ENCODE results near the gene FAAP24. TPM values are rescaled to one million over a fixed set of nuclear protein-coding genes. Genes with fewer than 3 reads are reported as not detected.
"Not testable (repeated sequence)": the region's sequence is repeated elsewhere in the genome, so short reads cannot be mapped to it uniquely, and the experiment has no call there.

FAAP24 gene
- total and polyA plus RNA-seq, 2 experiments from 2014 or later, result 1.6 to 2.9 TPM

DNA sequence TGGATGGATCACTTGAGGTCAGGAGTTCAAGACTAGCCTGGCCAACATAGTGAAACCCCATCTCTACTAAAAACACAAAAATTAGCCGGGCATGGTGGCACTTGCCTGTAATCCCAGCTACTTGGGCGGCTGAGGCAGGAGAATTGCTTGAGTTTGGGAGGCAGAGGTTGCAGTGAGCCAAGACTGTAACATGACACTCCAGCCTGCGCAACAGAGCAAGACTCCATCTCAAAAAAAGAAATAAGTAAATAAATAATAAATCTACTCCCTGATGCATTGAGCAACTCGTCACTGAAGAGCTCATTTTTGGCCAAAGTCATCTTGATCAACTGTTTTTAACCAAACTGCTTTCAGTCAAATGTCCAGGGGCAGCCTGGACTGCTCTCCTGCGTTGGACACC, 30.8 kb upstream of the FAAP24 start:
- not testable (repeated sequence) for H3F3A ChIP-seq (replicated peaks; ENCODE audit: low read depth); H3K4me2 ChIP-seq; H3K27ac ChIP-seq (ENCODE audit: low read depth); ATAC-seq; H3K4me3 Mint-ChIP-seq; H3K9me2 ChIP-seq (ENCODE audit: insufficient read depth); H3K9me3 Mint-ChIP-seq; H3K27me3 ChIP-seq (ENCODE audit: insufficient read depth); DNase-seq (ENCODE audit: low spot score); H3K27ac Mint-ChIP-seq; H3K4me1 Mint-ChIP-seq; H3K36me3 ChIP-seq (ENCODE audit: insufficient read depth); H3K79me2 ChIP-seq (replicated peaks; ENCODE audit: insufficient read depth); H3K4me1 ChIP-seq (ENCODE audit: insufficient read depth); H4K20me1 ChIP-seq (replicated peaks; ENCODE audit: insufficient read depth); H3K4me3 ChIP-seq; H2AFZ ChIP-seq; H3K27me3 Mint-ChIP-seq (ENCODE audit: insufficient read depth, low read depth, poor library complexity)
- H3K36me3 Mint-ChIP-seq (ENCODE audit: low read depth), result peaks cover 27% of the 10 kb centered on the region

GRCh38 chr19:32945260-32945659, 26.8 kb upstream of the FAAP24 start:
- Mint-ChIP-seq H3K36me3 (ENCODE audit: low read depth) (peaks cover 28% of the 10 kb centered on the region), H3K27ac (no peak overlapping the region), H3K4me1 (no peaks in the 10 kb centered on the region), H3K27me3 (ENCODE audit: insufficient read depth, low read depth, poor library complexity) (peaks cover 2% of the 10 kb centered on the region), H3K9me3 (no peaks in the 10 kb centered on the region), H3K4me3 (no peak overlapping the region)
- Histone ChIP-seq H3K4me2 (no peak overlapping the region), H4K20me1 (replicated peaks; ENCODE audit: insufficient read depth) (no peaks in the 10 kb centered on the region; the same call in 1 of the 2 replicates), H3K36me3 (ENCODE audit: insufficient read depth) (peaks cover 5% of the 10 kb centered on the region), H3K79me2 (replicated peaks; ENCODE audit: insufficient read depth) (no peaks in the 10 kb centered on the region), H2AFZ (no peak overlapping the region), H3K4me3 (no peak overlapping the region), H3F3A (replicated peaks; ENCODE audit: low read depth) (no peaks in the 10 kb centered on the region), H3K27me3 (ENCODE audit: insufficient read depth) (no peaks in the 10 kb centered on the region), H3K9me2 (ENCODE audit: insufficient read depth) (no peaks in the 10 kb centered on the region), H3K4me1 (ENCODE audit: insufficient read depth) (no peaks in the 10 kb centered on the region), H3K27ac (ENCODE audit: low read depth) (no peak overlapping the region)
- DNase-seq (ENCODE audit: low spot score) (peak; percentile 14), ATAC-seq (peak; percentile 52)
- no peak for TF ChIP-seq ZNF331 (CRISPR knock-in tag; IDR thresholded peaks at IDR 0.05; ENCODE audit: low read depth)
- 0 out of 4 replicates have a peak, but pooled peaks of 1 of the 2 experiments have one; percentile 12 for TF ChIP-seq CTCF (conservative IDR thresholded peaks at IDR 0.05; ENCODE audit: low read depth in 2 of 2)
- TF ChIP-seq, protein P1, sequence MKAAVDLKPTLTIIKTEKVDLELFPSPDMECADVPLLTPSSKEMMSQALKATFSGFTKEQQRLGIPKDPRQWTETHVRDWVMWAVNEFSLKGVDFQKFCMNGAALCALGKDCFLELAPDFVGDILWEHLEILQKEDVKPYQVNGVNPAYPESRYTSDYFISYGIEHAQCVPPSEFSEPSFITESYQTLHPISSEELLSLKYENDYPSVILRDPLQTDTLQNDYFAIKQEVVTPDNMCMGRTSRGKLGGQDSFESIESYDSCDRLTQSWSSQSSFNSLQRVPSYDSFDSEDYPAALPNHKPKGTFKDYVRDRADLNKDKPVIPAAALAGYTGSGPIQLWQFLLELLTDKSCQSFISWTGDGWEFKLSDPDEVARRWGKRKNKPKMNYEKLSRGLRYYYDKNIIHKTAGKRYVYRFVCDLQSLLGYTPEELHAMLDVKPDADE (IDR thresholded peaks at IDR 0.05), result no peak

DNA sequence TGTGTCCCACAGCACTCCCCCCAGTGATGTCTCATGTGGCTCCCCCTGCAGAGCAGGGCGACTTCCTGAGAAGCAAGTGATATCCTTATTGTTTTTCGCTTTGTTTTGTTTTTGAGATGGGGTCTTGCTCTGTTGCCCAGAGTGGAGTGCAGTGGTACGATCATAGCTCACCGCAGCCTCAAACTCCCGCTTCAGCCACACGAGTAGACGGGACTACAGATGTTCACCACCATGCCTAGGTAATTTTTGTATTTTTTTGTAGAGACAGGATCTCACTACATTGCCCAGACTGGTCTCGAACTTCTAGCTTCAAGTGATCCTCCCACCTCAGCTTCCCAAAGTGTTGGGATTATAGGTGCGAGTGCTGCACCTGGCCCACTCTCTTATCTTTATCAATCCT, 5.3 kb upstream of the FAAP24 start:
- H3K27ac Mint-ChIP-seq, result peak overlapping the region; percentile 56; the same call in 1 of the 2 replicates
- Histone ChIP-seq H4K20me1 (replicated peaks; ENCODE audit: insufficient read depth) (0 out of 2 replicates have a peak, but pooled peaks cover 4% of the 10 kb centered on the region), H3K4me3 (no peak overlapping the region), H2AFZ (no peak overlapping the region), H3K27me3 (ENCODE audit: insufficient read depth) (no peaks in the 10 kb centered on the region), H3K27ac (ENCODE audit: low read depth) (no peak overlapping the region), H3K4me2 (no peak overlapping the region), H3K36me3 (ENCODE audit: insufficient read depth) (no peaks in the 10 kb centered on the region), H3K4me1 (ENCODE audit: insufficient read depth) (no peaks in the 10 kb centered on the region), H3F3A (replicated peaks; ENCODE audit: low read depth) (no peaks in the 10 kb centered on the region), H3K9me2 (ENCODE audit: insufficient read depth) (no peaks in the 10 kb centered on the region), H3K79me2 (replicated peaks; ENCODE audit: insufficient read depth) (peaks cover 15% of the 10 kb centered on the region)
- ATAC-seq (no peak), DNase-seq (ENCODE audit: low spot score) (no peak)
- H3K4me3 Mint-ChIP-seq, result no peak overlapping the region
- H3K36me3 Mint-ChIP-seq (ENCODE audit: low read depth), result peaks cover 22% of the 10 kb centered on the region
- H3K4me1 Mint-ChIP-seq, result no peaks in the 10 kb centered on the region
- H3K27me3 Mint-ChIP-seq (ENCODE audit: insufficient read depth, low read depth, poor library complexity), result peaks cover 9% of the 10 kb centered on the region
- H3K9me3 Mint-ChIP-seq, result no peaks in the 10 kb centered on the region
- TF ChIP-seq EZH2phosphoT487 (IDR thresholded peaks at IDR 0.05; ENCODE audit: unreplicated experiment), result no peak
- no peak for TF ChIP-seq ZNF331 (CRISPR knock-in tag; IDR thresholded peaks at IDR 0.05; ENCODE audit: low read depth)
- no peak for TF ChIP-seq EZH2 (IDR thresholded peaks at IDR 0.05; ENCODE audit: low read depth, unreplicated experiment)
- no peak for TF ChIP-seq CREB1 (CRISPR knock-in tag; IDR thresholded peaks at IDR 0.05; ENCODE audit: low read depth)
- TF ChIP-seq, protein P1 (IDR thresholded peaks at IDR 0.05), result no peak
- no peak for TF ChIP-seq JUNB (IDR thresholded peaks at IDR 0.05; ENCODE audit: unreplicated experiment)
- TF ChIP-seq POLR2AphosphoS5 (IDR thresholded peaks at IDR 0.05; ENCODE audit: low read depth), result no peak
- no peak for TF ChIP-seq NANOG (IDR thresholded peaks at IDR 0.05; ENCODE audit: borderline replicate concordance)
- no peak for TF ChIP-seq ZNF114 (CRISPR knock-in tag; IDR thresholded peaks at IDR 0.05)
- TF ChIP-seq CTCF (conservative IDR thresholded peaks at IDR 0.05; ENCODE audit: low read depth in 2 of 2), result no peak
- no peak for TF ChIP-seq STAT1 (IDR thresholded peaks at IDR 0.05; ENCODE audit: unreplicated experiment)
